GM18861 (cell line): ENCODE results near the gene PDSS2.
"Not testable (repeated sequence)": the region's sequence is repeated elsewhere in the genome, so short reads cannot be mapped to it uniquely, and the experiment has no call there.

ENCODE experiments used
- ATAC-seq: cut with Tn5 transposase; IDR thresholded peaks from one replicate; pipeline ENCODE4 v1.9.1; 2021; ENCODE audit not compliant: unreplicated experiment

Gene PDSS2

GRCh38 chr6:107124934-107125348, 334.4 kb downstream of the PDSS2 start:
- peak; percentile 76 for ATAC-seq

- no peak for ATAC-seq
Observed at GRCh38 chr6:107123501-107123900, 335.9 kb downstream of the PDSS2 start.

- no peak for ATAC-seq
Observed at GRCh38 chr6:107122748-107123147, 336.6 kb downstream of the PDSS2 start.

GRCh38 chr6:107121964-107122495, 337.3 kb downstream of the PDSS2 start:
- no peak for ATAC-seq

GRCh38 chr6:107121266-107121665, 338.1 kb downstream of the PDSS2 start:
- no peak for ATAC-seq

GRCh38 chr6:107120404-107120803, 339.0 kb downstream of the PDSS2 start:
- no peak for ATAC-seq

- ATAC-seq, result no peak
Observed at GRCh38 chr6:107118976-107119375, 340.4 kb downstream of the PDSS2 start.

- ATAC-seq, result not testable (repeated sequence)
Observed at GRCh38 chr6:107118540-107118939, 340.8 kb downstream of the PDSS2 start.

- no peak for ATAC-seq
Observed at GRCh38 chr6:107116931-107117330, 342.4 kb downstream of the PDSS2 start.

GRCh38 chr6:107116328-107116892, 343.0 kb downstream of the PDSS2 start:
- ATAC-seq, result peak; percentile 33

GRCh38 chr6:107115695-107116327, 343.6 kb downstream of the PDSS2 start:
- no peak for ATAC-seq

- no peak for ATAC-seq
Observed at GRCh38 chr6:107114926-107115694, 344.3 kb downstream of the PDSS2 start, which contains the start of gene BEND3. TSS of gene BEND3 (minus strand) at chr6:107115515. CDS start at chr6:107099285, 16,230 bp downstream.

- ATAC-seq, result peak; percentile 59
Observed at GRCh38 chr6:107114213-107114925, 345.0 kb downstream of the PDSS2 start.

GRCh38 chr6:107110200-107110599, 349.2 kb downstream of the PDSS2 start:
- ATAC-seq, result no peak

- ATAC-seq, result no peak
Observed at GRCh38 chr6:107108201-107108890, 351.0 kb downstream of the PDSS2 start.

GRCh38 chr6:107107791-107108190, 351.6 kb downstream of the PDSS2 start:
- no peak for ATAC-seq

GRCh38 chr6:107106165-107106564, 353.2 kb downstream of the PDSS2 start:
- no peak for ATAC-seq

- no peak for ATAC-seq
Observed at GRCh38 chr6:107105511-107106116, 353.8 kb downstream of the PDSS2 start.

GRCh38 chr6:107103082-107103481, 356.3 kb downstream of the PDSS2 start:
- no peak for ATAC-seq
